Measurements from ENCODE around the gene HTT. TPM values are rescaled to one million over a fixed set of nuclear protein-coding genes. Genes with fewer than 3 reads are reported as not detected.

The HTT gene
- polyA plus RNA-seq, 1 donor (not counting 4 experiments of a cell fraction or from before 2014, with no cell fraction given) = 16.2 TPM

GRCh38 chr4:3135155-3136011 lies 60.9 kb downstream of the HTT start:
- no peak overlapping the region for H2AFZ ChIP-seq (ENCODE audit: control insufficient read depth, low read length)

GRCh38 chr4:3136454-3136853 lies 62.0 kb downstream of the HTT start:
- no peaks in the 10 kb centered on the region for H3K4me1 ChIP-seq (ENCODE audit: control insufficient read depth, extremely low read depth, insufficient read depth, low read length)
- no peak overlapping the region for H3K9ac ChIP-seq (ENCODE audit: control insufficient read depth, extremely low read depth, insufficient read depth, low read length)
- no peaks in the 10 kb centered on the region for H3K9me1 ChIP-seq (ENCODE audit: control insufficient read depth, extremely low read depth, insufficient read depth, low read length)
- no peaks in the 10 kb centered on the region for H4K20me1 ChIP-seq (ENCODE audit: control insufficient read depth, extremely low read depth, insufficient read depth, low read length)
- no peak overlapping the region for H3K4me3 ChIP-seq (ENCODE audit: control insufficient read depth in 2 of 3, extremely low read depth in 1 of 3, insufficient read depth in 2 of 3, low read depth in 1 of 3, low read length in 3 of 3)
- dilution Hi-C loops (cut with MboI; ENCODE audit: extremely low pct_ligation_motif_present, low sequenced_read_pairs) = no loop called here
- no peak overlapping the region for H3K27ac ChIP-seq (ENCODE audit: control insufficient read depth, insufficient read depth, low read length)
- no peaks in the 10 kb centered on the region for H3K9me3 ChIP-seq (ENCODE audit: control insufficient read depth, low read depth, low read length)
- H3K79me2 ChIP-seq (ENCODE audit: control insufficient read depth, insufficient read depth, low read length) = no peaks in the 10 kb centered on the region
- H2AFZ ChIP-seq (ENCODE audit: control insufficient read depth, low read length) = no peak overlapping the region
- H3K36me3 ChIP-seq (ENCODE audit: control insufficient read depth in 2 of 2, extremely low read depth in 1 of 2, insufficient read depth in 2 of 2, low read length in 2 of 2) = peaks cover 24 to 32% of the 10 kb centered on the region in 2 experiments
- no peaks in the 10 kb centered on the region for H3K27me3 ChIP-seq (ENCODE audit: control insufficient read depth, extremely low read depth, insufficient read depth, low read length)
- FAIRE-seq = no peak
- no peak for DNase-seq (ENCODE audit: low read depth, low spot score)
- TF ChIP-seq EZH2 (IDR thresholded peaks at IDR 0.05; ENCODE audit: low read length) = no peak
- H3K4me2 ChIP-seq (ENCODE audit: control insufficient read depth, extremely low read depth, insufficient read depth, low read depth, low read length) = no peak overlapping the region

More at GRCh38 chr4:3135155-3136011, 60.9 kb downstream of the HTT start:
- Histone ChIP-seq H3K9me1 (ENCODE audit: control insufficient read depth, extremely low read depth, insufficient read depth, low read length) (no peaks in the 10 kb centered on the region), H3K36me3 (ENCODE audit: control insufficient read depth in 2 of 2, extremely low read depth in 1 of 2, insufficient read depth in 2 of 2, low read length in 2 of 2) (peaks cover 33 to 40% of the 10 kb centered on the region in 2 experiments), H3K9me3 (ENCODE audit: control insufficient read depth, low read depth, low read length) (no peaks in the 10 kb centered on the region), H3K4me2 (ENCODE audit: control insufficient read depth, extremely low read depth, insufficient read depth, low read depth, low read length) (no peak overlapping the region), H3K27ac (ENCODE audit: control insufficient read depth, insufficient read depth, low read length) (no peak overlapping the region), H3K27me3 (ENCODE audit: control insufficient read depth, extremely low read depth, insufficient read depth, low read length) (no peaks in the 10 kb centered on the region), H3K4me3 (ENCODE audit: control insufficient read depth in 2 of 3, extremely low read depth in 1 of 3, insufficient read depth in 2 of 3, low read depth in 1 of 3, low read length in 3 of 3) (no peak overlapping the region), H3K4me1 (ENCODE audit: control insufficient read depth, extremely low read depth, insufficient read depth, low read length) (no peaks in the 10 kb centered on the region), H3K9ac (ENCODE audit: control insufficient read depth, extremely low read depth, insufficient read depth, low read length) (no peak overlapping the region), H4K20me1 (ENCODE audit: control insufficient read depth, extremely low read depth, insufficient read depth, low read length) (no peaks in the 10 kb centered on the region), H3K79me2 (ENCODE audit: control insufficient read depth, insufficient read depth, low read length) (no peaks in the 10 kb centered on the region)
- no peak for FAIRE-seq
- TF ChIP-seq EZH2 (IDR thresholded peaks at IDR 0.05; ENCODE audit: low read length) (no peak), CTCF (optimal IDR thresholded peaks at IDR 0.05 in 1 of 3, IDR thresholded peaks at IDR 0.05 in 1 of 3, conservative IDR thresholded peaks at IDR 0.05 in 1 of 3; ENCODE audit: extremely low read depth in 1 of 3, insufficient read depth in 2 of 3, low read length in 3 of 3) (no peak)
- dilution Hi-C loops (cut with MboI; ENCODE audit: extremely low pct_ligation_motif_present, low sequenced_read_pairs) = no loop called here
- DNase-seq (ENCODE audit: low read depth, low spot score) = no peak
